HG02885 (cell line): ENCODE results near the gene ITGA3.

Source experiments
- ATAC-seq: cut with Tn5 transposase; IDR thresholded peaks from one replicate; pipeline ENCODE4 v1.9.1; 2021; ENCODE audit warnings: mild to moderate bottlenecking; ENCODE audit not compliant: unreplicated experiment, poor library complexity

ITGA3 gene

DNA sequence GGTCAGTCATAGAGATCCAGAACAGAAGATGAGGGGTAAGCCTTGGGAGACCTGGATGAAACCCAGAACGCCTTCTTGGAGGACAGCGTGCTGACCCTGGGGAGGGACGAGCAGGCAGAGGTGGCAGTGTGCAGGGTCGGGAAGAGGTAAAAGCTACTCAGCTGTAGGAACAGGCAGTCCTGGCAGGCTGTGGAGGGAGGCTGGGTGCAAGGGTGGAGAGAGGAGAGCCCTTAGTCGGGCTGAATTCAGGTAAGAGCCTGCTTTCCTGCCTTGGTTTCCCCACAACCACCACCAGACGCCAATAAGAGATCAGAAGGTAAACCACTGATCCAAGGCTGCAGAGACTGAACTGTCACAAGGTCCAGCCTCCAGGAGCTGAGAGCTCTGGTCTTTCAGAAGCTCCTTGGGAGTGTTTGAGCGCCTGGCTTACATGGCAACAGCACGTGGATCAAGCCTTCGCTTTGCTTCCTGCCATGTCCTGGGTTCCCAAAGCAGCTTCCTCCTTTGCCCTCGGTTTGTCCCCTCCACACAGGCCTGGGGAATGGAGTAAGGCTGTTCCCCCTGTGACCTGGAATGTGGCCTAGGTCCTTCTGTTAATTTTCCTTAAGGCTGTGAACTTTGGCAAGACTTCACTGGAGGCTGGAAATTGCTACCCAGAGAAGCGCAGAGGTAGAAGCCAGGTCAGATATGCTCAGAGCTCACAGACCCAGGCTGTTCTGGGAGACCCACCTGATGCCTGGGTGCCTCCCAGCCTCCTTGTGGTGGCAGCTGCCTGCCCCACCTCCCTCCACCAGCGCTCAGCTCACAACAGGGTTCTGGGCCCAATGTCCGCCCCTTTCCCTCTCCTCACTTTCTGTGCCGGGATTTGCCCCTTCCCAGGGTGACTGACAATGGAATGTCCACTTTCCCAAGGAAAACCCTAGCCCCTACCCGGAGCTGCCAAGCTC, 35.3 kb downstream of the ITGA3 start:
- ATAC-seq: no peak

DNA sequence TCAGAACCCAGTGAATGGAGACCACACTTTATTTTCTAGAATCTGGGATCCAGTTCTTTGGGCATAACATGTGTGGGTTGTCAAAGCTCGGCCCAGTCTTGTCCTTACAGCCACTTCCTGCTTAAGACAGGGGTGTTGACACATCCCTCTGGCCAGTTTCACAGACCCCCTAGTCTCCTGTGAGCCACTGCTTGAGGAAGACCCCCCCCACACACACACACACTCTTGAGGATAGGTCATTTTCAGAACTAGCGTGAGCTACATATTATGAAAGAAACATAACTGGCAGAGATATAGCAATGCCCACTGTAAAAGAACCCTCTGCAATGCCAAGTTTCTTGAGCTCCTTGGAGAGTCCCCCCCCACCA, 36.0 kb downstream of the ITGA3 start:
- no peak for ATAC-seq

DNA sequence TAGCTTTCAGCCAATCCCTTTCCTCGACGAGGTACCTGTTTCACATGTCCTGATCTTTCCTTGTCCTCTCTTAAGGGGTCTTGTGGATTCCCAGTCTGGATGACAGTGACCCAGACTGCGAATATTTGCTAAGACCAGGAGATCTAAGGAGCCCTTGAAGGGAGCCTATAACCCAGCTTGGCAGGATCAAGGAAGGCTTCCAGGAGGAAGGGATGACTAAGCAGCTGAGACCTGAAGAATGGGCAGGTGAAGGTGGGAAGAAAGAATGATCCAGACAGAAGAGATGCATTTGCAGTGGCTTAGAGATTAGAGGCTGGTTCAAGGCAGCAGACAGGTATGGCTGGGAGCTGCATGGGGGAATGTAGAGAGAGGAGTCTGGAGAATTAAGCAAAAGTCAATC, 37.3 kb downstream of the ITGA3 start:
- no peak for ATAC-seq

DNA sequence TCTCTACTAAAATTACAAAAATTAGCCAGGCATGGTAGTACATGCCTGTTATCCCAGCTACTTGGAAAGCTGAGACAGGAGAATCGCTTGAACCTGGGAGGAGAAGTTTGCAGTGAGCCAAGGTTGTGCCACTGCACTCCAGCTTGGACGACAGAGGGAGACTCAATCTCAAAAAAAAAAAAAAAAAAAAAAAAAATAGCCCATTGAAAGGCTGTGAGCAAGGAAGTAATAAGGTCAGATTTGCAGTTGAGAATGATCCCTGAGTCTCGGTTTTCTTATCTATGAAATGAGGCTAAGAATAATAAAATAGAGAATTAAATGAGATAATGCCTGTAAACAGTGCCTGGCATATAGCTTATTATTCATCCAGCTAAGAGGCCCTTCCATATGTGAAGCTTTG, 37.9 kb downstream of the ITGA3 start:
- ATAC-seq: no peak

DNA sequence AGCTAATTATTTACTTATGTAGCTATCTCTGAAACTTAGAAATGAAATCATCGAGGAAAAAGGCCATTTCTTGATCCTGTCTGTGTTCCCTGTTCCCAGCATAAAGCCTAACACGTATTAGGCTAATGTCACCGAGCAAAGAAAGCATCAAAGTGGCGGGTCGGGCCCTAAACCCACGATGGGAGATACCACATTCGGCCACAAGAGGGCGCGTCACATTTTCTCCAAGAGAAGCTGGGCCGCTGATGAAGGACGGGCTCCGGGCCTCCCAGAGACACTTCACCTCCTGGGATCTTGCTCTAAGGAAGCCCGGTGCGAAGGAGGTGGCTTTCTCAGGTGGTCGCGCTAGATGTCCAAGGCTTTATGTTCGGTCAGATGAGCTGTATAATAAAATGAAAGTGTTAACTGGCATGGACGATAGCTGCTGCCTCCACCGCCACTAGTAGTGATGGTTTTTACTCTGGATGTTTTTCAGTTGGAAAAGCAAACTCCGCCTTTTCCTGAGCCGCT, 38.4 kb downstream of the ITGA3 start:
- peak; percentile 44 for ATAC-seq

DNA sequence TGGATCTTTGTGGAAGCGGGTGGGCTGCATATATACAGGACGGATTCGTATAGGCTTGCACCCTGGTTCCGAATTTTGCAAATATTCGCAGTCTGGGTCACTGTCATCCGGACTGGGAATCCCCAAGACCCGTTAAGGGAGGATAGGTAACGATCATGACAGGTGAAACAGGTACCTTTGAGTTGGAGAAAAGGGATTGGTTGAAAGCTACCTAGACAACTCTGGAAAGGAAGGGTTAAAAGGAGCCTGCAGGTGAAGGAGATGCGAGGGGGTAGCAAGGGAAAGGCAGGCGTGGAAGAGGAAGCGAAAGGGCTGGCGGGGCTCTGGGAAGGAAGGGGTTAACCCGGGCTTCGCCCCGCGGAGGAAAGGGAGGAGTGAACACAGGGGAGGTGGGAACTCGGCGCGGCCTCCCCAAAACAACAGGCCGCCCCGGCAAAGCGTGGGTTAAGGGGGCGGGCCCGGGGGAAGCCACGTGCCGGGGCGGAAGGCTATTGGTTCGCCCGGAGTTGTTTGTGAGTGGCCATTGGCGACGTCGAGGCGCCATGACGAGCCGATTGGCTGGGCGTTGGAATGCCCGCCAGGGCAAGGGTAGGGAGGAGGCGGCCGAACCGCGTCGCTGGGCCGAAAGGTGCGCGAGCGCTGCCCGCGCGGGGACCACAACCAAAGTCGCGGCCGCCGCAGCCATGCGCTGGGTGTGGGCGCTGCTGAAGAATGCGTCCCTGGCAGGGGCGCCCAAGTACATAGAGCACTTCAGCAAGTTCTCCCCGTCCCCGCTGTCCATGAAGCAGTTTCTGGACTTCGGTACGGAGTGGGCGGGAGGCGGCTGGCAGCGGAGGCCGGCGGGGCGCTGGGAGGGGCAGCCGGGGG, 39.1 kb downstream of the ITGA3 start, which contains the start of gene PDK2:
TSS of gene PDK2 (plus strand) at position 599 of the 867 bp plus-strand sequence. CDS start at position 684, 85 bp downstream.
- ATAC-seq: peak; percentile 90

DNA sequence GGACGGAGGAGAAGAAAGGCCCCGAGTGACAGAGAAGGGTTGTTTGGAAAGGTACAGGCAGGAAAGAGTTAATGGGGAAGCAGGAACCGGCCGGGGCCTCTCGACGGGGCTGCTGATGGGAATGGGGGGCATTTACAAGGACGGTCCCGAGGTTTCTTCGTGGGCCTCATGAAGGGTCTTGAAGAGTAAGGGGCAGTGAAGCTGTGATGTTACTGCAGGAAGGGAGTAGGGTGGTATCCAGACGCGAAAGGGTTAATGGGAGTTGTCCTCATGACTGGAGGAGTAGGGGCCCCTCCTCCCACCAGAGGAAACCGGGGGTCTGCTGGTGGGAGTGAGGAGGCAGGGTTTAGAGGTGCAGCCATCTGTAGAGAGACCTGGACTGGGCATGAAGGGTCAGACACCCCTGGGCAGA, 39.7 kb downstream of the ITGA3 start:
- ATAC-seq: no peak

DNA sequence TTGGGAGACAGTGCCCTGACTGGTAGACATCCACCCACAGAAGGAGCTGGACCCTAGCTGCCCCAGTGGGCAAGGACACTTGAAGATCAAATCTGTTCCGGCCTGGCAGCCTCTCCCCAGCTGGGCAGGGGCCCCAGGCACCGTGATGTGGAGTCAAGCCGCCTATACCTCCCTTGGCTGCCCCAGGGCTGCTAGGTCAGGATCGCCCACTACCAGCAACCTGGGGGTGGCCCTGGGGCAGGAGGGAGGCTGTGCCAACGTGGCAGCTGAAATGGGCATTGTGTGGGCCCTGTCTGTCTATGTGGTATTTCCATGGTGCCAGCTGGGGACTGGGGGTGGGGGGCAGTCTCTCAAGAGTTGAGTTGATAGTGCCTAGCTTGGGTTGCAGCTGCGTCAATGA, 40.2 kb downstream of the ITGA3 start:
- ATAC-seq: no peak

DNA sequence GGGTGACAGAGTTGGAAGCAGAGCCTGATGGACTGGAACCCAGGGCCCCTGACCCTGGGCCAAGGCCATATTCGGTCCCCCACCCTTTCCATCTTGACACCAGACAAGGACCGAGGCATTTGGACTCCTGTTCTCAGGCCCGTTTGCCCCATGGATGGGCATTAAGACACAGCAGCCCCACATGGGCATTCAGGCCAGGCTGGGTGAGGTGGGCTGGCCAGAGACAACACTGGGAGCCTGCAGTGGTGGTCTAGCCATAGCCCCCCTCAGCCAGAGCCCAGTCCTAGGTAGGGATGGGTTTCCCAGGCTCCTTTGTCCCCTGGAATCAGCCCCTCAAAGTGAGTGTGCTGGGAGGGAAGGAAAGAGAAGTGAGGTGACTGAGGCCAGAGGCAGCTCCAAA, 40.8 kb downstream of the ITGA3 start:
- no peak for ATAC-seq

DNA sequence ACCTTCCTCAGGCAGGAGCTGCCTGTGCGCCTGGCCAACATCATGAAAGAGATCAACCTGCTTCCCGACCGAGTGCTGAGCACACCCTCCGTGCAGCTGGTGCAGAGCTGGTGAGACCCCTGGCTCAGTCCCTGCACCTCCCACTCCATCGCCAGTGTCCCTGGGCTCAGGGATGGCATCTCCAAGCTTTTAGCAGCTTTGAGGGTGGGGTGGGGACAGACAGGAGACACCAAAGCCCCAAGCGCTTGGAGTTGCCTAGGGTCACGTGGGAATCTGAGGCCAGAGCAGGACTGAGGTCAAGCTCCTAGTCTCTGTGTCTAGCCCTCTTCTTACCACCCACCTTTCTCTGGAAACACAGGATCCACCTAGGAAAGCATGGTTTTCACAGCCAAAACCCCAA, 41.5 kb downstream of the ITGA3 start:
- ATAC-seq: no peak

DNA sequence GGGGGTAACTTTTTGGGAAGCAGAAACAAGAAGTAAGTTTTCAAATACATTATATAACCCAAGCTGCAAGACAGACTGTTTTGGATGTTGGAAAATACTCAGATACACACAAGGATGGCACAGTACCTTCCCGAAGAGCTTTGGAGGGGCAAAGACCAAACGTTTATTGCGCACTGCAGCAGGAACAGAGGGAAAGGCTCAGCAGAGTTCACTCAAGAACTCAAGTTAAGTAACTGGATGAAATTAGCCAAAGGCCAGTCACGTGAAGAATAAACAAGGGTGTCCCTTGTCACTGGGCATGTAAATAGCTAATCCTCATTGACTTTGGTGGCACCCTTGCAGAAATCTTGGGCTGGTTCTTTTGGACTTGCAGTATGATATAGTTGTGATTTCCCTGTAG, 42.0 kb downstream of the ITGA3 start:
- no peak for ATAC-seq

DNA sequence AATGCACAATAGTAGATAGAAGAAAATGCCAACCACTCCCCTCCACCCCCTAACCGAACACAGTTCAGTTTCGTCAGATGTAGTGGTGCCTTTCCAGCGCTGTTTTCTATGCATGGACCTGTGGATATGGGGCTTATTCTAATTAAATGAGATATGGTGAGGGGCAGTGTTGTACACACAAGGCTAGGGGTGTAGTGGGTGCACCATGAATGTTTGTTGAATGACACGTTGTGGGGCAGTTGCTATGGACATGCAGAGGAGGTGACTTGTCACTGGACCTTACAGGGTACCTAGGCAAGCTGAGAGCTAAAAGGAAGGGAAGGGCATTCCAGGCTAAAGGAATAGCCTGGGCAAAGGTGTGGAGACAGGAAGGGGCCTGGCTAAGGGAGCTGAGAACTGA, 42.7 kb downstream of the ITGA3 start:
- no peak for ATAC-seq

DNA sequence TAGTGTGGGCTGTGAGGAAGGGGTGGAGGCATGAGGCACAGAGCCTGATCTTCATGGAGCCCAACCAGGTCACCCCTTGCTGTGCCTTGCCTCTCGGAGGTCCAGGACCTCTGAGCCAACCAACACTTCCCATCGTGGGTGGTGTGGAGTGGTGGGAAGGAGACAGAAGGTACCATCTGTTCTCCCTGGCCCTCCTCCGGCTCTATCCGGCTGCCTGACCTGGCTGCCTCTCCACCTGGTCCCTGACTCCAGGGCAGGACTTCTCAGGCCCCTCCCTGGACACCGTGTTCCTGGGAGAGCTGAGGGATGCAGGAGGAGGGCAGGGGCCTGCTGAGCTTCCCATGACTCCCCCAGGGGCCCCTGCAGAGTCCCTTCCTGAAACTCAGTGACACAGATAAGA, 43.1 kb downstream of the ITGA3 start:
- no peak for ATAC-seq

DNA sequence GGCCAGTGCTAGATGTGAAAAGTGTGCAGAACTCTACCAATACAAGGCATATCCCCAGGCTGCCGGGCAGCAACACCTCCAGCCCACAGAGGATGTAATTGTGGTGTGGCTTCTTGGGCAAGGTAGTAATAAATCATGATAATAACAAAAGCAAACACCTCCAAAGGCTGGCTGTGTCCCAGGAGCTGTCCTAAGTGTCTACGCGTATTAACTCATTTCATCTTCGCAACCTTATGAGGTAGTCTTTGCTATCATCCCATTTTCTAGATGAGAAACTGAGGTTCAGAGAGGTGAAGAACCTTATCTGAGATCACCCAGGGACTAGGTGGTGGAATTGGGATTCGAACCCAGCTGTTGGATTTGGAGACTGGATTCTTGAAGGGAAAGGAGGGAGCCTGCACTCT, 44.6 kb downstream of the ITGA3 start:
- no peak for ATAC-seq

DNA sequence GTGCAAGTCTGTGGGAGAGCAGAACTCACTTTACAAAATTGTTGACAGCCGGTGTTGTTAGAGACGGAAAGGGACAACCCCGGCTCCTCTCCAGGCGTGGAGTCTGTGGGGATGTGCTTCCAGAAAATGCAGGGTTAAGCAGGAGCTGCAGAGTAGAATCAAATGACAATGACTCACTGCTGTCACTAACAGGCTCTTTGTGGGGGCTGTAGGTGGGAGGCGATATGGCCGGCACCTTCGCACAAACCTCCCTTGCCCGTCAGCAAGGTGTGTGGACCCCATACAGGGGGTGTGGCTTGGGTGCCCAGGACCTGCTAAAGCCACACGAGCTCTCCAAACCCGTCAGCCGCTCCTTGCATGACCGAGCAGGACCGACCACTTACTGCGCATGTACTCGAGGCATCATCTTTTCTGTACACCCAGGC, 45.0 kb downstream of the ITGA3 start:
- no peak for ATAC-seq

DNA sequence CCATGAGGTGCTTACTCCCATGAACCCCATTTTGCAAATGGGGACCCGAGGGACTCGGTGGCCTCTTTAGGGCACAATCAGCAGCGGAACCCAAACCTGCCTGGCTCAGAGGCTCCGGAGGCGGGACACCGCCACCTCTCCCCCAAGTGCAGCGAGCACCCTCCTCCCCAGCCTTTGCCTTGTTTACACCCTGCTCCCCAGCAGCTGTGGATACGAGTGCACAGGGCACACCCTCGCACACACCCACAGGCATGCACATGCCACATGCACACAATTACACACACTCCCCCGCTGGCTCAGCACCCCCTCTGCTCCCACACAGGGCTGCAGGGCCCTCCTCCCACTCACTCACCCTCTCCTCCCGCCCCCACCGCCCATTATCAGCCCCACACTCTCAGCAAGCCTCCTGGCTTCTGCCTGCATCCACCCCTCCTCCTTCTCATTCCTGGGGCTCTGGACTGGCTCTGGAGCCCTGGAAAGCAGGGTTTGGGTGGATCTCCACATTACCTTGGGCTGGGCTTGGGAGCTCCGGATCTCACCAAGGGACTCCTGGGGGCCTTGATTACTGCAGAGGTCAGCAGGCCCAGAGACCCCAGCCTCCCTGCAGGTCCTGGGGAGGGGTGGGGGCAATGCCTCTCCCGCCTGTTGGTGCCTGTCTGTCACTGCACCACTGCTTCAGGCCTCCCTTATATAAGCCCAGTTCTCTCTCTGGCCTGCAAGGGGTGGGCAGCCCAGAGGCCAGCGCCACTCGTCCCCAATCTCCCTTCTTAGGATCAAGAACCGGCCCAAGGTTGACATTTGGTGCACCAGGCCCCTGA, 45.6 kb downstream of the ITGA3 start:
- ATAC-seq: no peak

DNA sequence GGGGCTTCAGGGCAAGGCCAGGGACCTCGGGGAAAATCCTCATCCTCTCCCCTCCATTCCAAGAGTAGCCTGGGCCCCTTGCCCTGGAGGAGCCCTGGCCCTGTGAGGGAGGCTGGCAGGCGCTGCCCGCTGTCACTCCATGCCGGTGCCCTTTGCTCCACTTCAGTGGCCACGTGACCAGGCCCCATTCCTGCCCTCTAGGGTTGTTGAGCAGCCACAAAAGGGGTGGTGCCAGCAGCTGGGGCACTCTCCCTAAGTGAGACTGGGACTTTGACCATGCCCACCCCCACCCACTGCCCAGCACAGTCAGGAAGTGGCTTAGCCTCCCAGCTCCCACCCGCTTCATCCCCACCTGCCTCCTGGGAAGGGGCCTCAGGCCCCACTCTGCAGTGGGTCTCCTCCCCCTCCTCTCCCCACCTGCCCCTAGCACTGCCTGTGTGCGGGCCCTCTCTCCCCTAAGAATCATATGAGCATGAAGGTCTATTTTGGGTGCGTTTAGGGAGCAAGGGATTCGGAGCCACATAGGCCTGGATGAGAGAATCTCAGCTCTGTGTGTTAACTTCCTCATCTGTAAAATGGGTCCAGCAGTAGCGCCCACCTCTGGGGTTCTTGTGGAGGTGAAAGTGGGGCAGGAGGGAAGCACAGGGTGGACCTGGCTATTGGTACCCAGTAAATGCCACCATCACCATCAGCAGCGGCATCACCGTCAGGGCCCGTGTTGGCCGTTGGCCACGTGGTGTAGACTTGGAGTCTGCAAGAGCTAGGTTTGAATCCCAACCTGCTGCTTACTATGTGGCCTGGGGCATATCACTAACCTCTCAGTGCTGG, 46.5 kb downstream of the ITGA3 start:
- no peak for ATAC-seq

DNA sequence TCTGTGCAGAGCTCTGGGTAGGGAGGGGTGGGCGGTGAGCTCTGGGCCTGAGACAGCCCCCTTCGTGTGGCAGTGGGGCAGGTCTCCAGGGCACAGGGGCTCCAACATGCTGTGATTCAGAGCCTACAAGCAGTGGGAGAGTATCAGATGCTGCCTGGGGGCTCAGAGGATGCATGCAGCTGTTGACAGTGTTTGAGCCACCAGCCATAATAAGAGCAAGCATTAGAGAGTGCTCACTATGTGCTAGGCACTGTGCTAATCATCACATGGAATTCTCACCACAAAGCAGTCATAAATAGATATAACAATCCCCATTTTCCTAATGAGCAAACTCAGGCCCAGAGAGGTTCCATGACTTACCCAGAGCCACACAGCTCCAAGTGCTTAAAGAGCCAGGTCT, 47.3 kb downstream of the ITGA3 start:
- ATAC-seq: no peak

DNA sequence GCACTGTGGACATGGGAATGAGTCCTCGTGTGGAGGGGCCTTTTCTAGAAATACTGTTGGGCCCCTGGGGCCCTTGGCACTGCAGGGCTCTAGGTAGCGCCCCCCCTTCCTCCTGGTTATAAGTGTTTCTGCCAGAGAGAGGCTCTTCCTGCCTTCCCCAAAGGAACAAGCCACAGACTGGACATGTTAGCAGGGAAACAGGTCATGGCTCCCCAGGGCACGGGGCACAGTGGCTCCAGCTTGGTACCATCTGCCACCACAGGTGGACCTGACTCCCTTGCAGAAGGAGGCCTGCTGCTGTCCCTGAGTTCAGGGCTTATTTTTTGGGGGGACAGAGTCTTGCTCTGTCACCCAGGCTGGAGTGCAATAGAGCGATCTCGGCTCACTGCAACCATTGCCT, 48.0 kb downstream of the ITGA3 start:
- no peak for ATAC-seq
